HepG2 (cell line): ENCODE results near the gene MYO7A. TPM values are rescaled to one million over a fixed set of nuclear protein-coding genes. Genes with fewer than 3 reads are reported as not detected.

Experiments
- FOXA1 ChIP-seq, 2 experiments: fragments of 450-650 bp in 1 of 2; sonication (generic) in 1 of 2; formaldehyde crosslinking in 1 of 2; IDR thresholded peaks; 2 replicates each; pipeline versions ENCODE4 v1.4.0 to v1.6.1; 2016 to 2020; ENCODE audit warnings: missing genetic modification reagents in 1 of 2
- FOXK1 ChIP-seq: sonication (generic); formaldehyde crosslinking; IDR thresholded peaks from 2 replicates; pipeline ENCODE4 v1.4.0; 2020; ENCODE audit warnings: low read depth, missing genetic modification reagents, borderline replicate concordance
- GFI1 ChIP-seq: sonication (generic); formaldehyde crosslinking; IDR thresholded peaks from 2 replicates; pipeline ENCODE4 v1.5.0; 2020; ENCODE audit warnings: missing genetic modification reagents, mild to moderate bottlenecking, borderline replicate concordance
- GLI4 ChIP-seq: sonication (generic); formaldehyde crosslinking; IDR thresholded peaks from 2 replicates; pipeline ENCODE4 v1.5.1; 2020; ENCODE audit warnings: missing genetic modification reagents, mild to moderate bottlenecking, moderate library complexity, borderline replicate concordance
- HMG20A ChIP-seq: IDR thresholded peaks from 2 replicates; pipeline ENCODE4 v1.6.1; 2016; ENCODE audit warnings: borderline replicate concordance
- HNF4G ChIP-seq, 2 experiments: sonication (generic) in 1 of 2; formaldehyde crosslinking in 1 of 2; IDR thresholded peaks; 2 replicates each; pipeline versions ENCODE4 v1.4.0 to v1.6.1; 2011 to 2020; ENCODE audit warnings: borderline replicate concordance in 2 of 2, low read depth in 2 of 2, mild to moderate bottlenecking in 2 of 2, low read length in 1 of 2, missing genetic modification reagents in 1 of 2, moderate library complexity in 1 of 2
- HOXA3 ChIP-seq: sonication (generic); formaldehyde crosslinking; IDR thresholded peaks from 2 replicates; pipeline ENCODE4 v1.5.0; 2020; ENCODE audit warnings: missing genetic modification reagents
- JDP2 ChIP-seq: sonication (generic); formaldehyde crosslinking; IDR thresholded peaks from 2 replicates; pipeline ENCODE4 v1.8.1; 2022; ENCODE audit warnings: missing genetic modification reagents, borderline replicate concordance
- RBAK ChIP-seq: sonication (generic); formaldehyde crosslinking; IDR thresholded peaks from 2 replicates; pipeline ENCODE4 v1.5.1; 2020; ENCODE audit warnings: mild to moderate bottlenecking, missing genetic modification reagents
- RFX5 ChIP-seq: IDR thresholded peaks from 2 replicates; pipeline ENCODE4 v1.6.1; 2011; ENCODE audit warnings: low read depth, low read length, improper control_type of control experiment
- SNAPC2 ChIP-seq: sonication (generic); formaldehyde crosslinking; IDR thresholded peaks from 2 replicates; pipeline ENCODE4 v1.8.1; 2022; ENCODE audit warnings: mild to moderate bottlenecking, missing genetic modification reagents
- THAP11 ChIP-seq: IDR thresholded peaks from 2 replicates; pipeline ENCODE4 v1.6.1; 2016; ENCODE audit warnings: missing biosample characterization, missing genetic modification reagents
- WIZ ChIP-seq: sonication (generic); formaldehyde crosslinking; IDR thresholded peaks from 2 replicates; pipeline ENCODE4 v1.5.1; 2020; ENCODE audit warnings: mild to moderate bottlenecking, missing genetic modification reagents
- ZNF549 ChIP-seq: sonication (generic); formaldehyde crosslinking; IDR thresholded peaks from 2 replicates; pipeline ENCODE4 v1.5.0; 2020; ENCODE audit warnings: missing genetic modification reagents
- ZSCAN21 ChIP-seq: sonication (generic); formaldehyde crosslinking; IDR thresholded peaks from 2 replicates; pipeline ENCODE4 v1.8.0; 2022; ENCODE audit warnings: mild to moderate bottlenecking, missing genetic modification reagents, moderate library complexity, borderline replicate concordance
- ZSCAN22 ChIP-seq: sonication (generic); formaldehyde crosslinking; IDR thresholded peaks from 2 replicates; pipeline ENCODE4 v1.4.0; 2020; ENCODE audit warnings: mild to moderate bottlenecking, missing genetic modification reagents
- polyA plus RNA-seq, 8 experiments: library from polyadenylated mRNA; depleted of rRNA in 3 of 8; stranded (reverse) in 7 of 8; unstranded in 1 of 8; fragments of >200 nt; fragmentation: Illumina TruSeq in 4 of 8; extraction: Trizol in 4 of 8; gene quantifications; 2 replicates each; pipeline versions ENCODE4 v1.2.1 to v1.2.3, GENCODE V29; 2011 to 2016; ENCODE audit warnings: low read depth in 4 of 8, missing spikeins in 1 of 8, mixed read lengths in 1 of 8; ENCODE audit not compliant: insufficient read depth in 1 of 8
- total RNA-seq, 5 experiments: library from RNA; depleted of rRNA; stranded (reverse); fragments of >200 nt; fragmentation: Illumina TruSeq; extraction: Trizol; gene quantifications; 2 replicates each; pipeline ENCODE4 v1.2.3, GENCODE V29; 2016; ENCODE audit warnings: low read depth in 1 of 5
- TF ChIP-seq, protein P1 (sequence below): sonication (generic); formaldehyde crosslinking; IDR thresholded peaks from 2 replicates; pipeline ENCODE4 v1.8.0; 2023; ENCODE audit warnings: mild to moderate bottlenecking, missing genetic modification reagents
- TF ChIP-seq, protein P2 (sequence below): sonication (generic); formaldehyde crosslinking; conservative IDR thresholded peaks from 2 replicates; pipeline ENCODE4 v1.4.0; 2020; ENCODE audit warnings: mild to moderate bottlenecking, missing genetic modification reagents, moderate library complexity
- TF ChIP-seq, protein P3 (sequence below): sonication (generic); formaldehyde crosslinking; IDR thresholded peaks from 2 replicates; pipeline ENCODE4 v1.4.0; 2020; ENCODE audit warnings: missing genetic modification reagents
- TF ChIP-seq, protein P4 (sequence below): sonication (generic); formaldehyde crosslinking; conservative IDR thresholded peaks from 2 replicates; pipeline ENCODE4 v1.8.0; 2022; ENCODE audit warnings: mild to moderate bottlenecking, moderate library complexity, missing genetic modification reagents

Gene MYO7A
- total and polyA plus RNA-seq, 2 of the 13 experiments (the other 11 are each of a cell fraction or from before 2014, with no cell fraction given) = 7.5 to 10.0 TPM

DNA sequence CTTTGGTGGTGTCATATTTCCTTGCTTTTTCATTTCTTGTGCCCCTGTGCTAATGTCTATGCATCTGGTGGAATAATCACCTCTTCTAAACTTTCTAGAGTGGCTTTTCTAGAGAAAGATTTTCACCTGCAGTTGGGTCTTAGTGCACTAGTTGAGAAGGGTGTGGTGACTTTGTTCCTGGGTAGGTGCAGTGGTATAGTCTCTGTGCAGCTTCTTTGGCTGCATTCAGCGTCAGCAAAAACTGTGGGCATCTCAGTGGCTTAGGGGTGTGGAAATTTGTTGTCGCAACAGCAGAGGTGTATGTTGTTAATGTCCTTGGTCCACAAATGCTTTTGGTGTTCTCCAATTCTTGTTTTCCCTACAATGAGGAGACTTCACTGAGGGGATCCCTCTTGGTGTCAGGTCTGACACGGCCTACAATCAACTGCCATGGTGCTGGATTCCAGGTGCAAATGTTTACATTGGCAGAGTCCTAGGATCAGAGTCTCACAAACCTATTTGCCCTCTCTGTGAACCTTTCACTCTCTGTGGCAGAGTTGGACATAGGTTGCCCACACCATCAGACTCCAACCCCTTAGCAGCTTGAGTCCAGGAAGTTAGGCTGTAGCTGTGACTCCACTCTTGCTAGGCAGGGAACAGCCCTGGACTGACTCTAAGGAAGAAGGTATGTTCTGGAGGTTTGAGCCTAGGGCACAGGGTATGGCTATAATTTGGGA is 124.7 kb downstream of the MYO7A start (continued):
- TF ChIP-seq WIZ = peak; percentile 88; the same call in 1 of the 2 replicates
- no peak for TF ChIP-seq RBAK (CRISPR knock-in tag)
- no peak for TF ChIP-seq JDP2 (CRISPR knock-in tag)
- TF ChIP-seq ZNF549 = no peak
- TF ChIP-seq FOXK1 (CRISPR knock-in tag) = no peak
- peak; percentile 88; the same call in 1 of the 2 replicates for TF ChIP-seq ZSCAN22
- TF ChIP-seq ZSCAN21 (CRISPR knock-in tag) = 0 out of 2 replicates have a peak, but pooled peaks have one; percentile 52
- TF ChIP-seq, protein P1, sequence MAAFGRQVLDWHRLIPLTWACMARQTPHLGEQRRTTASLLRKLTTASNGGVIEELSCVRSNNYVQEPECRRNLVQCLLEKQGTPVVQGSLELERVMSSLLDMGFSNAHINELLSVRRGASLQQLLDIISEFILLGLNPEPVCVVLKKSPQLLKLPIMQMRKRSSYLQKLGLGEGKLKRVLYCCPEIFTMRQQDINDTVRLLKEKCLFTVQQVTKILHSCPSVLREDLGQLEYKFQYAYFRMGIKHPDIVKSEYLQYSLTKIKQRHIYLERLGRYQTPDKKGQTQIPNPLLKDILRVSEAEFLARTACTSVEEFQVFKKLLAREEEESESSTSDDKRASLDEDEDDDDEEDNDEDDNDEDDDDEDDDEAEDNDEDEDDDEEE (CRISPR knock-in tag) = no peak
- 0 out of 2 replicates have a peak, but pooled peaks have one; percentile 40 for TF ChIP-seq SNAPC2 (CRISPR knock-in tag)
- TF ChIP-seq RFX5 = no peak
- TF ChIP-seq THAP11 (CRISPR knock-in tag) = 0 out of 2 replicates have a peak, but pooled peaks have one; percentile 20
- no peak for TF ChIP-seq GFI1 (CRISPR knock-in tag)
- TF ChIP-seq HMG20A (CRISPR knock-in tag) = peak; percentile 27; the same call in 1 of the 2 replicates
- peak; percentile 46; the same call in 1 of the 2 replicates for TF ChIP-seq HNF4G (IDR thresholded peaks at IDR 0.05; ENCODE audit: borderline replicate concordance, low read depth, low read length)
- peak; percentile 31; the same call in 1 of the 2 replicates for TF ChIP-seq HNF4G (CRISPR knock-in tag; IDR thresholded peaks at IDR 0.05; ENCODE audit: borderline replicate concordance, low read depth)
- no peak for TF ChIP-seq GLI4 (CRISPR knock-in tag)
- TF ChIP-seq, protein P2, sequence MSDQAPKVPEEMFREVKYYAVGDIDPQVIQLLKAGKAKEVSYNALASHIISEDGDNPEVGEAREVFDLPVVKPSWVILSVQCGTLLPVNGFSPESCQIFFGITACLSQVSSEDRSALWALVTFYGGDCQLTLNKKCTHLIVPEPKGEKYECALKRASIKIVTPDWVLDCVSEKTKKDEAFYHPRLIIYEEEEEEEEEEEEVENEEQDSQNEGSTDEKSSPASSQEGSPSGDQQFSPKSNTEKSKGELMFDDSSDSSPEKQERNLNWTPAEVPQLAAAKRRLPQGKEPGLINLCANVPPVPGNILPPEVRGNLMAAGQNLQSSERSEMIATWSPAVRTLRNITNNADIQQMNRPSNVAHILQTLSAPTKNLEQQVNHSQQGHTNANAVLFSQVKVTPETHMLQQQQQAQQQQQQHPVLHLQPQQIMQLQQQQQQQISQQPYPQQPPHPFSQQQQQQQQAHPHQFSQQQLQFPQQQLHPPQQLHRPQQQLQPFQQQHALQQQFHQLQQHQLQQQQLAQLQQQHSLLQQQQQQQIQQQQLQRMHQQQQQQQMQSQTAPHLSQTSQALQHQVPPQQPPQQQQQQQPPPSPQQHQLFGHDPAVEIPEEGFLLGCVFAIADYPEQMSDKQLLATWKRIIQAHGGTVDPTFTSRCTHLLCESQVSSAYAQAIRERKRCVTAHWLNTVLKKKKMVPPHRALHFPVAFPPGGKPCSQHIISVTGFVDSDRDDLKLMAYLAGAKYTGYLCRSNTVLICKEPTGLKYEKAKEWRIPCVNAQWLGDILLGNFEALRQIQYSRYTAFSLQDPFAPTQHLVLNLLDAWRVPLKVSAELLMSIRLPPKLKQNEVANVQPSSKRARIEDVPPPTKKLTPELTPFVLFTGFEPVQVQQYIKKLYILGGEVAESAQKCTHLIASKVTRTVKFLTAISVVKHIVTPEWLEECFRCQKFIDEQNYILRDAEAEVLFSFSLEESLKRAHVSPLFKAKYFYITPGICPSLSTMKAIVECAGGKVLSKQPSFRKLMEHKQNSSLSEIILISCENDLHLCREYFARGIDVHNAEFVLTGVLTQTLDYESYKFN = peak; percentile 81
- TF ChIP-seq, protein P3, sequence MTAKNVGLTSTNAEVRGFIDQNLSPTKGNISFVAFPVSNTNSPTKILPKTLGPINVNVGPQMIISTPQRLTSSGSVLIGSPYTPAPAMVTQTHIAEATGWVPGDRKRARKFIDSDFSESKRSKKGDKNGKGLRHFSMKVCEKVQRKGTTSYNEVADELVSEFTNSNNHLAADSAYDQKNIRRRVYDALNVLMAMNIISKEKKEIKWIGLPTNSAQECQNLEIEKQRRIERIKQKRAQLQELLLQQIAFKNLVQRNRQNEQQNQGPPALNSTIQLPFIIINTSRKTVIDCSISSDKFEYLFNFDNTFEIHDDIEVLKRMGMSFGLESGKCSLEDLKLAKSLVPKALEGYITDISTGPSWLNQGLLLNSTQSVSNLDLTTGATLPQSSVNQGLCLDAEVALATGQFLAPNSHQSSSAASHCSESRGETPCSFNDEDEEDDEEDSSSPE (CRISPR knock-in tag) = no peak
- TF ChIP-seq, protein P4, sequence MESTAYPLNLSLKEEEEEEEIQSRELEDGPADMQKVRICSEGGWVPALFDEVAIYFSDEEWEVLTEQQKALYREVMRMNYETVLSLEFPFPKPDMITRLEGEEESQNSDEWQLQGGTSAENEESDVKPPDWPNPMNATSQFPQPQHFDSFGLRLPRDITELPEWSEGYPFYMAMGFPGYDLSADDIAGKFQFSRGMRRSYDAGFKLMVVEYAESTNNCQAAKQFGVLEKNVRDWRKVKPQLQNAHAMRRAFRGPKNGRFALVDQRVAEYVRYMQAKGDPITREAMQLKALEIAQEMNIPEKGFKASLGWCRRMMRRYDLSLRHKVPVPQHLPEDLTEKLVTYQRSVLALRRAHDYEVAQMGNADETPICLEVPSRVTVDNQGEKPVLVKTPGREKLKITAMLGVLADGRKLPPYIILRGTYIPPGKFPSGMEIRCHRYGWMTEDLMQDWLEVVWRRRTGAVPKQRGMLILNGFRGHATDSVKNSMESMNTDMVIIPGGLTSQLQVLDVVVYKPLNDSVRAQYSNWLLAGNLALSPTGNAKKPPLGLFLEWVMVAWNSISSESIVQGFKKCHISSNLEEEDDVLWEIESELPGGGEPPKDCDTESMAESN (CRISPR knock-in tag) = 0 out of 2 replicates have a peak, but pooled peaks have one; percentile 24
- TF ChIP-seq FOXA1 (IDR thresholded peaks at IDR 0.05) = no peak
- TF ChIP-seq FOXA1 (CRISPR knock-in tag; IDR thresholded peaks at IDR 0.05) = peak; percentile 45; the same call in 1 of the 2 replicates
- no peak for TF ChIP-seq HOXA3 (CRISPR knock-in tag)
